EL (cell line): ENCODE results near the gene PARVB.

Experiments
- DNase-seq: peaks from one replicate; pipeline ENCODE4 v3.0.0-alpha.2; 2016

The PARVB gene, protein sequence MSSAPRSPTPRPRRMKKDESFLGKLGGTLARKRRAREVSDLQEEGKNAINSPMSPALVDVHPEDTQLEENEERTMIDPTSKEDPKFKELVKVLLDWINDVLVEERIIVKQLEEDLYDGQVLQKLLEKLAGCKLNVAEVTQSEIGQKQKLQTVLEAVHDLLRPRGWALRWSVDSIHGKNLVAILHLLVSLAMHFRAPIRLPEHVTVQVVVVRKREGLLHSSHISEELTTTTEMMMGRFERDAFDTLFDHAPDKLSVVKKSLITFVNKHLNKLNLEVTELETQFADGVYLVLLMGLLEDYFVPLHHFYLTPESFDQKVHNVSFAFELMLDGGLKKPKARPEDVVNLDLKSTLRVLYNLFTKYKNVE

DNA sequence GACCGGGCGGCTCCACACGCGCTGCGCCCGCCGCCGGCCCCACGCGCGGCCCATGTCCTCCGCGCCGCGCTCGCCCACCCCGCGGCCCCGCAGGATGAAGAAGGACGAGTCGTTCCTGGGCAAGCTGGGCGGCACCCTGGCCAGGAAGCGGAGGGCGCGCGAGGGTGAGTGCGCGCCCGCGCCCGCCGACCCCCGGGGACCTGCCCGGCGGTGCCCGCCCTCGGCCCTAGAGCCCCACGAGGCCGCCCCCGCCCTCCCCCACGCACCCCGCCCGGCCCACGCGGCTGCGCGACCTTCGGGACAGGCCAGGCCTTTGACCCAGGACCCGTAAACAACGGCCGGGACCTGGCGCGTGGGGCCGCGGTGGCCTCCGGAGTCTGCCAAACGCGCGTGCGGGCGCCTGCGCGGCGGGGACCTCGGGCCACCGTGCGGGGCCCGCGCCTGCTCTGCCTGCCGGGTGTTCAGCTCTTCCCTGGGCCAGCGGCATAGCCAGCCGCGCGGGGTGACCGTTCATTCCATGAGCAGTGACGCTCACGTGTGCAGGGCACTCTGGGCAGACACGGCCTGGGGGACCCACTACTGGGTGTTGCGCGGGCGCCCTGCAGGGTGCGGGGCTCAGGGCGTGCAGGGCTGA, at the start of gene PARVB:
Gene PARVB (plus strand): TSS at position 15 of the 634 bp plus-strand sequence. CDS start 38 bp downstream, at position 53.
- DNase-seq: peak; percentile 29

DNA sequence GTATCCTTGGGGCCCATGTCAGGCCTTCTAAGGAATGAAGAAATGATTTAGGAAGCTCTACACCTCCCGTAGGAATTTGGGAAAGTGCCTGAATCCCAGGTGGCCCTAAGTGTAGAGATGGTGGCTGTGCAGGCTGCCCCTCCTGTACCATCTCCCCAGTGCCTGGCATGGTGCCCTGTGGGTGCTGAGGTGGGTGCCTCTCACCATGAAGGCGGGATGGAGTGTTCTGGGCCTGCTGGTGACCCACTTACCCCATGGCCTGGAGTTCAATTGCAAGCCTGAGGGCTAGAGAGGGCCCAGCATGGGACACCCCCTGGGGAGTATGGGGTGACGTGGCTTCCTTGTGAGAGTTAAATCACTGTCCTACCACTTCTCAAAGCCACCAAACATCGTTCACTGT, 49.1 kb upstream of the PARVB start:
- no peak for DNase-seq

DNA sequence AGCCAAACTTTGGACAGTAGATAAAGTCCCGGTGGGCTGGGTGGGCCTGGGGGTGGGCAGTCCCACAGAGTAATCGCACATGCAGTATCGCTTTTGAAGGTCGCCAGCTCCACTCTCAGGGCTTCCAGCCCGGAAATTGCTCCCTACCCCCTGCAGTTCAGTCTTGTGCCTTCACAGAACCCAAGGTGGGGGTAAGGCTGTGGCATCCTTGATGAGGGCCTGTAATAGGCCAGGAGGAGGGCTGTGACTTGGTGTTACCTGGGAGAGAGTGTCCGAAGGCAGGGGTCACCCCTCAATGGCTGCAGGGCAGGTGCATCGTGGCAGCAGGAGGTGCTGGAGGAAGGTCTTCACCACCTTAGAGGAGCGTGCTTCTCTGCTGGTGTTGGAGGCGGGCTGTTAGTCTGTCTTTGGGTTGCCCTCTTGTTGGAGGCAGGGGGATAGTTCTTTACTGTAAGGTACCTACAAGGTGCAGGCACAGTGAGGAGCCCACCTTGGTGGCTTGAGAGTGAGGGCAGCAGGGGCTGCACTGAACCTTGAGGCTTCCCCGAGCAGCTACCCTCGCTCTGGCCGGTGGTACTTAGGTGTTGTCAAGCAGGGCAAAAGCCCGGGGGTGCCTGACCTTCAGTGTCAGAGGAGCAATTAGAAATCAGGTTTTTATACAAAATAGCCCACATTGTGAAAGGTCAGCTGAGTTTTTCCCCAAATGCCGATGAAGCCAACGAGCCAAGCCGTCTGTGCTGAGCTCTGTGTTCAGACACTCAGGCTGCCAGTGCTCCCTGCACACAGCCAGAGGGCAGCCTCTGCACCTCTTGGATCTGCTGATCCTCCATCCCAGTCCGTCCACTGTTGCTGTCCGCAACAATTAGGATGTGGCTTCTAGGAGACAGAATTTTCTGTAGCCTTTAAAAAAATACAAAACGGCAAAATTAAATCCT, 47.0 kb upstream of the PARVB start:
- no peak for DNase-seq

DNA sequence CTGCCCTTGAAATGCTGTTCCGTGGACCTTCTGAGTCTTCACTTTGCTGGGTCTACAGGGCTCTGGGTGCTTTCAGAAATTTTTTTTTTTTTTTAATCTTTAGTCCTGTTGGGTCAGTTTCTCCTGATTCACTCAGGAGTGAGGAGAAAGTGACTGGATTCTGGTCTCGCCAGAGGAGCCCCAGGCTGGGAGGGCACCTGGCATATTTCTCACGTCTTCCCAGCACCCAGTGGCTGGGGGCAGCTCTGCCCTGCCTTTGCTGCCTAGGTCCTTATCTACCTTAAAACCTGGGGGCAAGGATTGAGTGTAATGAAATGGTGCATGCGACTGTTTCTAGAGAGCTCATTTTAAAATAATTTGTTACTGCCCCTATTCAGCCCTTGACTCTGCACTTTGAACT, 45.5 kb upstream of the PARVB start:
- no peak for DNase-seq

DNA sequence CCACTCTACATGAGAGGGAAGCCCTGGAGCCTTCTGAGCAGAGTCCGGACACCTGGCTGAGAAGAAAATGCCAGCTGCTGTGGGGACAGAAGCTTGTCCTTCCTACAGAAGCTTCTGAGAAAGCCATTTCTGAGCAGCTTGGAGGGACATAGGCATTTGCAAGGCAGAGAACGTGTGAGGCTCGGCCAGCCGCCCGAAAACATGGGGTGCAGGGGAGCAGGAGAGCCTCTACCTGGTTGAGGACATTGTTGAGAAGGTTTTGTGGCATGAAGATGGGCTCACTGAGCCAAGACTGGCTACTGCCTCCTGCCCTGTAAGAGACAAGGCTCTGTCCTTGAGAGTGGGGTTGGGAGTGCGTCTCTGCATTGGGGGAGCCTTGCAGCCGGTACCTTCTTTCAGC, 43.5 kb upstream of the PARVB start:
- no peak for DNase-seq

DNA sequence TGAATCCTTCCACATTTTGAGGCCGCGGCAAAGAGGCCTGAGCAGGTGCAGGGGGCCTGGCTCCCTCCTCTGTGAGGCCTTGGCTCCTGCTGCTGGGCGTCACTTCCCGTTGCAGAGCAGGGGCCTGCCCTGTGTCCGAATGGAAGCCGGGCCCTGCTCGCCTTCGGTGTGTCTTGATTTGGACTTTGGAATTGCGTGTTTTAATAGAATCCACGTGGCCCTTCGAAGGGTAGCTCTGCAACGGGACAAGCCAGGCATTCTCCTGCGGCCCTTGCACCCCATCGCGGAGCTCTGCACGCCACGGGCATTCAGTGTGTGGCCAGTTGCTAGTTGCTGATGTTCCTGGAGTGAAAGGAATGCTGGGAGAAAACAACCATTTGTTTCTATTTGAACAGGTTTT, 43.1 kb upstream of the PARVB start:
- no peak for DNase-seq

DNA sequence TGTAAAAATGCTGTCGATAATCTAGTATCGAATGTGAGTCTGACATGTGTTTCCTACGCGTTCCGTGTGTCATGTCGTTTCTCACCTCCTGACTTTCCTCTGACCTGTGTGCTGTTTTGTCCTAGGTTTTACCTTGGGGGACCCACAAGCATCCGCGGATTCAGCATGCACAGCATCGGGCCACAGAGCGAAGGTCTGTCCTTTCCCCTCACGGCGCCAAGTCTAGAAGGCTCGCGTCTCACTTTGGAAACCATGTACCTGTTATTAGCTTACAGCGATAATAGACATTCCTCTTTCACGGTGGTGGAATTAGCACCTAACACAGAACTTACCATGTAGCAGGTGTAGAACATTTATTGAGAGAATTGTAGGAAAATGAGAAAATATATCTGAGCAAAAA, 40.3 kb upstream of the PARVB start:
- no peak for DNase-seq

DNA sequence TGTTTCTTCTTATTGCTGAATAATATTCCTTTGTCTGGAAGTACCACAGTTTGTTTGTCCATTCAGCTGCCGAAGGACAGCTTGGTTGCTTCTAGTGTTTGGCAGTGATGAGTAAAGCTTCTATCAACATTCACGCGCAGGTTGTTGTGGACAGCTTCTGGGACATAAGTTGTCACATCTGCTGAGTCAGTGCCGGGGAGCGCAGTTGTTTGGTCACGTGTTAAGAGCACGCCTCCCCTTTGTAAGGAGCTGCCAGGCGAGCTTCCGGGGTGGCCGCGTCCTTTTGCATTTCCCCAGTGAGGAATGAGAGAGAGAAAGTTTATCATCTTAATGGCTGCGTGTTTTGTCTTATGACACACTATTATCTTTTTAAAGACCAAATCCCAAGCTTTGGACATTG, 38.6 kb upstream of the PARVB start:
- no peak for DNase-seq

DNA sequence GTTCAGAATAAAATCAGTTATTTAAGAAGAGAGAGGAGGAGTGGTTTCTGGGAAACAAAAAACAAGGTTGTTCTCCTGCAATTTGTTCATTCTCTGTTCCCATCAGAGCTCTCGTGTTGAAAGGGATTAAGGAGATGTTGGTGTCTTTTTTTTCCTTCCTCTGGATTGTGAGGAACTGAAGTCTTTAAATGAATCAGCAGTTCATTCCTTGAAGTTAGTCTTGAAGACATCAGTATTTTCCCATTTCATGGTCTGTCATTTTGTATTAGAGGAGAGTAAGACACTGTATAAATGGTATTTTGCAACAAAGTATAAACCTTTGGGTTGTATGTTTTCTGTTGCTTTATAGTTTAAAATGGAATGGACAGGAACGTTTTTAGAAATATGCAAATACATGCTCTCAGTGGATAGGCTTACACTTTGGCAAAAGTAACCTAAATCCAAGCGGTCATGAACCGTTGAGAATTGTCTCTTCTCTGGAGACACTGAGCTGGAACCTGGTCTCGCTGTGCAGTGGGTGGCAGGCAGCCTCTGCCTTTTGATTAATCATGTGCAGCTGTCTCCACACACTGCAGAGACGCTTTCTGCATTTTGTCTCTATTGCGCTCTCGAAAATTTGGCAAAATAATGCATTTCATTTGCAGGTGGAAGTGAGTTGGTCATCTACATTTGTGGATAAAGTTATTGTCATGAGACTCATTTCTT, 35.8 kb upstream of the PARVB start:
- DNase-seq: no peak

DNA sequence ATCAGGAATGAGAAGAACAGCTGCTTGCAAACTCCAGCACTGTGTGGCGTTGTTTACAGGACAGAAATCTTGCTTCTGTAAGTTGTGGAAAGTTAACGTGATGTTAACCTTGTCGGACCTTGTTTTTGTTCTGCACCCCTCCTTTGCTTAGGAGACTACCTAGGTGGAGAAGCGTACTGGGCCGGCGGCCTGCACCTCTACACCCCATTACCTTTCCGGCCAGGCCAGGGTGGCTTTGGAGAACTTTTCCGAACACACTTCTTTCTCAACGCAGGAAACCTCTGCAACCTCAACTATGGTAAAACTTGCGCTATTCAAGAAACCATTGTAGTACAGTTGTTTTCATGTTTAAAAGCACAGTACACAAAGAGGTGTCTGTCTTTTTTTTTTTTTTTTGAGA, 35.1 kb upstream of the PARVB start:
- DNase-seq: no peak

DNA sequence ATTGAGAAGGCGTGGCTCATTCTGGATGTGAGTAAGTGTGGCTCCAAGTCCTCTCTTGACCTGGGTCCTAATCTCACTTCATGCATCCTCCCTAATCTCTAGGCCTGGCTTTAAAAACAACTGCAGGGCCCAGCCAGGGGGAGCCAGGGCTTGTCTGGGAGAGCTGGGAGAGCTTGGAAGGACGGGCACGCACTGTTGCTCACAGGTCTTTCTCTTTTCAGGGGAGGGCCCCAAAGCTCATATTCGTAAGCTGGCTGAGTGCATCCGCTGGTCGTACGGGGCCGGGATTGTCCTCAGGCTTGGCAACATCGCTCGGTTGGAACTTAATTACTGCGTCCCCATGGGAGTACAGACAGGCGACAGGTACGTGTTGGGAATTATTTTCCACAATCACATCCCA, 34.1 kb upstream of the PARVB start:
- no peak for DNase-seq

DNA sequence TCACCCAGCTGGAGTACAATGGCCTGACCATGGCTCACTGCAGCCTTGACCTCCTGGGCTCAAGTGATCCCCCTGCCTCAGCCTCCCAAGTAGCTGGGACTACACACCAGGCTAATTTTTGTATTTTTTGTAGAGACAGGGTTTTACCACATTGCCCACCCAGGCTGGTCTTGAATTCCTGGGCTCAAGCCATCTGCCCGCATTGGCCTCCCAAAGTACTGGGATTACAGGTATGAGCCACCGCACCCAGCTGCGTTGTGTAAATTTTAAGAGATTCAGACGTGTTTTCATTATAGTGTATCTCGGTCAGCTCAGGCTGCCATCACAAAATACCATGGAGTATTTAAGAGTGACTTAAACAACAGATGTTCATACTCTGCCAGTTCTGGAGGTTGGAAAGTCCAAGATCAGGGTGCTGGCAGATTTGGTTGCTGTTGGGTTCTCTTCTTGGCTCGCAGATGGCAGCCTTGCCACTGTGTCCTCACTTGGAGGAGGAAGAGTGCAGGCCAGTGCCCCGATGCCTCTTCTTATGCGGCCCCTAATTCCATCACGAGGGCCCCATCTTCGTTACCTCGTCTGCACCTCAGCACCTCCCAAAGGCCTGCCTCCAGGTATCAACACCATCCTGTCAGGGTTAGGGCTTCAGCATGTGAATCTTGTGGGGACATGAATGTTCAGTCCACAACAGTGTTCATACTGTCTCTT, 32.6 kb upstream of the PARVB start:
- no peak for DNase-seq

DNA sequence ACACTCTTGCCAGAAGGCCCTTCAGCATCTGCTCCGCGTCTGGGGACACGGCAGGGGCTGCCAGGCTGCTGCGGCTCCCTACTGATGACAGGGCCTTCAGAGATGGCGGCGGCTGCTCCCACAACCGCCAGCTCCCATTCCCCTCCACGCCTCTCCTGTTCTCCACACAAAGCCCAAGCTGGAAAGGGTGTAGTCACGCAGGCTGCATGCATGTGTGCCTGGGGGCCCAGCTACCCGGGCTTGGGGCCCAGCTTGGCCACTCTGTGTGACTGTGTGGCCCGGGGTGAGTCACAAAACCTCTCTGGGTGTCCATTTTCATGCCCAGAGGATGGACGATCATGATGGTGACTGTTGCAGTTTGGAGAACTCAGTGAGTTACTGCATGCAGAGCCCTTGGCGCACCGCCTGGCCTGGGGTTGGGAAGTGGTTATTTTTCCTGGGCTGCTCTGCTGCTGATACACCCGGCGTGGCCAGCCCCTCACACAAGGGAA, 31.7 kb upstream of the PARVB start:
- DNase-seq: peak; percentile 77

DNA sequence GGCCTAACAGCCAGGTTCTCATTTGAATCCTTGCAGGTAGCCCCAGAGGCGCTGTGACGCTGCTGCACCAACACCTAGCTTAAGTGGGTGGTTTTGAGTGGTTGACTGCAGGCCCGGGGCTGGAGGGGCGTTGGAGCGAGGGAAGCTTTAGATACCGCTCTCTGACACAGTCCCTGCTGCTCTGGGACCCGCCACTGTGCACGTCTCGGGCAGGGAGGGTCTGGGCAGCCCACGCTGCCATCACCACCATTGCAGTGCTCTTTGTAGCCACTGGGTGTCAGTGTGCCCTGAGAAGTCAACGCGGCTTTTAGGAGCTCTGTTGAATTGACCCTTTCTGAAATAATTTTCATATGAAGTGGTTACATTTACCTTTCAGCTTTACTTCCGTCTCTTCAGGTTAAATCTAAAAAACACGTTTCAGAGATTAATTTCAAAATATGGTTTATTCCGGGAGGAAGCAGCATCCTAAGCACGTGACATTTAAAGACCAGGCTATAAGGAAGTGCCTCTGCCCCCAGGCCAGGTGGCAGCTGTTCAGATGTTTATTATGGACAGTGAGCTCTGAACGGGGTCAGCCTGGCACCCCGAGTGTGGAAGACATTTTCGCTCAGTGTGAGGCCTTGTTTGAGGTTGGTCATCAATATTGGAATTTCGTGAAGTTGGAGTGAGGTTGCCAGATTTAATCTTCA, 30.9 kb upstream of the PARVB start:
- peak; percentile 48 for DNase-seq

DNA sequence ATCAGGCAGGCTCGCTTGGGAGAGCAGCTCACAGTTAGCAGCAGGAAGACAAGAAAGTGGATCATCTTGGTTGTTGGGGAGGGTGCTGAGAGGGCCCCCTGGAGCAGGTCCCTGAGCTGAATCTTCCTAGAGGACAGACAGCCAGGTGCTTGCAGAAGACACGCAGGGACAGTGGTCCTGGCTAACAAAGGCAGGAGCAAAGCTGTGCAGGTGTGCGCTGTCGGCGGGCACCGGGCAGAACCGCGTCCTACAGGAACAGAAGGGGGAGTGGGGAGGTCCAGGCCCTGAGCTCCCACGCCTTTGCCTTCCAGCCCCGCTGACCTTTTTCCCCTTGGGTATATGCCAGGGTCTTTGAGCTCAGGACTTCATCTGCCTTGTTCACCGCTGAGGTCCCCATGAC, 30.1 kb upstream of the PARVB start:
- DNase-seq: no peak

DNA sequence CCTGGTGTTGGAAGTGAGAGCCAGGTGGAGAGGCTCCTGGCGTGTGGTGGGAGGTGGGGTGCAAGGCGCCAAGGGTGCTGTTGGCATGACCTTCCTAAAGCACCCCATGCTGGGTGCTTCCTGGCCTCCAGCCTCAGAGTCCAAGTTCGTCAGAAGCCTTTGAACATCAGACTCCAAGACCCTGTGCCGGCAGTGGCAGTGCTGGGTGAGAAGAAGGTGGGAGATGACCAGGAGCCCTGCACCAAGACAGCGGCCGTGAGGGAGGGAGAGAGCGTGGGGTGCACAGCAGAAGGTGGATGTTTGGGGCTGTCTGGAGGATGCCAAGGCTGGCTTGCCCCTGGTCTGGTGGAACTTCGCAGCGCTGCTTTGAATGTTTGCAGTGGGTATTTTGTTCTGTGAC, 29.7 kb upstream of the PARVB start:
- no peak for DNase-seq

DNA sequence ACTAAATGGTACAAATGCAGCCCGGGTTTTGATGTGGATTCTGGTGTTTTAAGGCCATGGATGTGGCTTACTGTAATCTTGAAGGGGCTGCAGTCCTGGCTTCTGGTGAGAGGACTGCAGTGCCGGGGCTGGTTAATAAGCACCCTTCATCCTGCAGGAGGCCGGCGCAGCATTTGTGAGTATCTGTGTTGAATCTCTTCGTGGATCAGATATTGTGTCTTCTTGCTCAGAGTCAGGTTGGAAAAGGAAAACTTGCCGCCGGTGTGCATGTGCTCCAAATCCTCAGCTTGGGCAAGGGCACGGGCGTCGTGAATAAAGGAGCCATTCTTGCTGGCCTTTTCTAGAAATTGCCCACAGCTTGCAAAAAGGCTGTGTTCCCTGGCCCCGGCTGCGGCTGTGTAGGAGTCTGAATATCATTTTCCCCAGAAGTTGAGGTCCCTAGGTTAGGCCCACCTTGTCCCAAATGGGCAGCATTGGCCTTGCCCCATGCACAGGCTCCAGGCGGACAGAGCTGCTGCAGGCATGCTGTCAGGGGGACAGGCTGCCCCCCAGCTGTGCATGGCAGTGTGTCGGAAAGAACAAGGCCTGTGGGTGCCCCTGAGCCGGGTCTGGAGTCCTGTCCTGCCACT, 28.9 kb upstream of the PARVB start:
- DNase-seq: no peak

DNA sequence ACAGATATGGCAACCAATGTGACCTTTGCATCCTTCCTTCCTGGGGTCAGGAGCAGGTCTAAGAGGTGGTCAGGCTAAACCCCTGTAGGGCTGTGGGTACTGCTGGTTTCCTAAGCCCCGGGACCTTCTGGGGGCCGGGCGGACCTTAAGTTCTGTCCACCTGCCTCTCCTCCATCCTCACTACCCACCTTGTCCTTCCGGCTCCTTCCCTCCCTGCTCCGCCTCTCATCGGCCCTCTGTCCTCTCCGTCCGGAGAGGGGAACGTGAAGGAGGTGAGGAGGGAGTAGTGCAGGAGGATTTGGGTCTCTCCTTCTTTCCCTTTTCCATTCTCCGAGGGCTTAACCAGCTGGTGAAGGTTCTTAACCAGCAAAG, 28.3 kb upstream of the PARVB start:
- DNase-seq: no peak

DNA sequence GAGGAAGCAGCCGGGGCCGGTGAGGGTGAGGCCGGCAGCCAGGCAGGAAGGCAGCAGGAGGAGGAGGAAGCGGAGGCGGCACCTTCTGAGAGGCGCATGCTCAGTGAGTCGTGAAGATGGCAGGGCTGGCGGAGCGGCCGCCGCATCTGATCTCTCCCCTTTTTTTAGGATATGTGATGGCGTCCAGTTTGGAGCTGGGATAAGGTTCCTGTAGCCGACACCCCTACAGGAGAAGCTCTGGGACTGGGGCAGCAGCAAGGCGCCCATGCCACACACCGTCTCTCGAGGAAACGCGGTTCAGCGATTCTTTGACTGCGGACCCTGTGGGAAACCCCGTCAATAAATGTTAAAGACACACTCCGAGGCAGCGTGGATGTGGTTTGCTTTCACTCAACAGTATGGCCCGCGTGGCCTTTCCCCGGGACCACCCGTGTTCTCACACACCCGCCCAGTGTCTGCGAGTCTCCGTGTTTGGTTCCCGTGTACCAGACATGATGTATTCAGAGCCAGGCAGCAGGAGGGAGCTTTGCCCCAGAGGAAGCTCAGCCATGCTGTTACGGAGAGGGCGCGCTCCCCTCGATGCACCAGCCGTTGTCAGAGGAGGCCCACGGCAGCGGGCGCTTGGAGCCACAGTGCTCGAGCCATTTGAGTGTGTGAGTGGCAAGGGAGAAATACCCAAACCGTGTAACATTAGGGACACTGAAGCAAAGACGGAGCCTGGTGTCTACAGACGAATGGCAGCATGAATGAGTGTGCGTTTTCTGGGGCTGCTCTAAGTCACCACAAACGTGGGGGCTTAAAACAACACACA, 27.7 kb upstream of the PARVB start:
- DNase-seq: no peak

DNA sequence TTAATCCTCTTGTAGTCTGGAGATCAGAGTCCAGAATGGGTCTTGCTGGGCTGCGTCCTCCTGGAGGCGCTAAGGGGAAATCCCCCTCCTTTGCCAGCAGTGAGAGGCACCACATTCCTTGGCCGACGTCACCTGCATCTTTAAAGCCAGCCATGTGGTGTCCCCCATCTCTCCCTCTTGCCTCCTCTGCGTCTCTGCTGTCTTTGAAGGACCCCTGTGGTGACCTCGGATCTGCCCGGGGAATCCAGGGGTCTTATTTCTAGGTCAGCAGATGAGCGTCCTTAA, 27.2 kb upstream of the PARVB start:
- no peak for DNase-seq
